ENCODE data around the gene CAPS. TPM values are rescaled to one million over a fixed set of nuclear protein-coding genes. Genes with fewer than 3 reads are reported as not detected.

CAPS gene
- total RNA-seq, 1 donor from 2014 or later: 1.7 TPM

DNA sequence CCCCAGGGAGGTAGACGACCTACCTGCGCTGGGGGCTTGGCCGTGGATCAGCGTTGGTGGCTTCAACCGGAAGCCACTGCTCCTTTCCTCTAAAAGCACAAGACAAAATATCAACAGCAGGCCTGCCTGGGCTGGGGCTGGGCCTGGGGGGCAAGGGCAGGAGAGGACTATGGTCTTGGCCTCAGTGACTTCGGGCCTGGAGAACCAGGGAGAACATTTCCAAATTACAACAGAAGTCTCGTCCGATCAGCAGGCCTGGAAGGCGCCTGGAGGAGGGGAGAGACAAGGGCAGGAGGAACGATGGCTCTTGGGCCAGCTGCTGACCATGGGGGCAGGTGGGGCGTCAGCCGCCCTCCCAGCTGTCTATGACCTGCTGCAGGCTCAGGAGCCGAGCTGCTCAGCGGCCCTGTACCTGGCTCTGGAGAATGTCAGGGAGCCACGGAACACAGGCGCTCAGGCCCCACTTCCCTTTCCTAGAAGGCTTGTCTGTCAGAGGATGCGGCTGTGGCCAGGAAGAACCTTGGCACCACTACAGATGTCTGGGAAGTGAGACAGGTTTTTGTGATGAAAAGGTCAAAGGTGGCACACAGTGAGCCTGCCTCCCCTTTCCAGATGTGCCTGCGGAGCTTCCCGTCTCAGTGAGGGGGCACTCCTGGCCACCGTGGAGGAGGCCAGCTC, 19.5 kb downstream of the CAPS start:
- peak in 1 of 2 donors; percentile 50 for DNase-seq (ENCODE audit: low read depth in 2 of 2)

DNA sequence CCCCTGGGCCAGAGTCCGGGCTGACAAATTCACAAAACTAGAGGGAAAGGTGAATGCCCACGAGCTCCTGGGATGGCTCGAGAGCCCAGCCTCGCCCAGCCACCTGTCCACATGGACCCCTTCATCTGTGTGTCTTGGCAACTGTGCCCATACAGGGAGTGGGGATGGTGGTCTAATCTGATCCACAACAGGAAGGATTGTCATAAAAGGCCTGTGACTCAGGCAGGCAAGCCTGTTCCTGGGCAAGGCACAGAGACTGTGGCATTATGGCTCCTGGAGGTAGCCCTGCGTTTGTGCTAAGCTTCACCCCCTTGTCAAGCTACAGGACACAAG, 20.0 kb downstream of the CAPS start:
- DNase-seq (ENCODE audit: low read depth in 2 of 2): peak; percentile 57 to 80

DNA sequence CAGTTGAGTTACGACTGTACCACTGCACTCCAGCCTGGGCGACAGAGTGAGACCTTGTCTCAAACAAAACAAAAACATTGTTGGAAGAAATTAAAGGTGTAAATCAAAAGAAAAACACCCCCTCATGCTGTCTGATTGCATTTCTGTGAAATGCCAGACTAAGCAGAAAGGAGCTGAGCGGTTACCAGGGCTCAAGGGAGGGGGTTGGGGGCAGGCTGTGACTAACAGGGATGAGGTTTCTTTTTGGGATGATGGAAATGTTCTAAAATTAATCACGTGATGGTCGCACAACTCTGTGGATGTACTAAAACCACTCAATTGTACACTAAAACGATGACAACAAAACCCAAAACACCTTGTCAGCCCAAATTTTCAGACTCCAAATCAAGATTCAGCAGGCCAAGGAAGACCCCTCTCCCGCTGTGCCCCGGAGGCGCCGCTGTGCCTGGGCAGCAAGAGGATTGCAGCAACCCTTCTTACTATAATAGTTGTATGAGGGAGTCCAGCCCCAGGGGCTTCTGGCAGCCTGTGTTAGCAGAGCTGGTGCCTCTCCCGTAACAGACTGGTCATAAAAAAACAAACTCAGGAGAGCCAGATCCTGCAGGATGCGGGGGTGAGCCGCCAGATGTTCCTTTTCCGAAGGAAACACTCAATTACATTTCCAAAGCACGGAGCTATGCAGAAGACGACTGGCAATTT, 20.9 kb downstream of the CAPS start:
- peak; percentile 72 to 84 for DNase-seq (ENCODE audit: low read depth in 2 of 2)

DNA sequence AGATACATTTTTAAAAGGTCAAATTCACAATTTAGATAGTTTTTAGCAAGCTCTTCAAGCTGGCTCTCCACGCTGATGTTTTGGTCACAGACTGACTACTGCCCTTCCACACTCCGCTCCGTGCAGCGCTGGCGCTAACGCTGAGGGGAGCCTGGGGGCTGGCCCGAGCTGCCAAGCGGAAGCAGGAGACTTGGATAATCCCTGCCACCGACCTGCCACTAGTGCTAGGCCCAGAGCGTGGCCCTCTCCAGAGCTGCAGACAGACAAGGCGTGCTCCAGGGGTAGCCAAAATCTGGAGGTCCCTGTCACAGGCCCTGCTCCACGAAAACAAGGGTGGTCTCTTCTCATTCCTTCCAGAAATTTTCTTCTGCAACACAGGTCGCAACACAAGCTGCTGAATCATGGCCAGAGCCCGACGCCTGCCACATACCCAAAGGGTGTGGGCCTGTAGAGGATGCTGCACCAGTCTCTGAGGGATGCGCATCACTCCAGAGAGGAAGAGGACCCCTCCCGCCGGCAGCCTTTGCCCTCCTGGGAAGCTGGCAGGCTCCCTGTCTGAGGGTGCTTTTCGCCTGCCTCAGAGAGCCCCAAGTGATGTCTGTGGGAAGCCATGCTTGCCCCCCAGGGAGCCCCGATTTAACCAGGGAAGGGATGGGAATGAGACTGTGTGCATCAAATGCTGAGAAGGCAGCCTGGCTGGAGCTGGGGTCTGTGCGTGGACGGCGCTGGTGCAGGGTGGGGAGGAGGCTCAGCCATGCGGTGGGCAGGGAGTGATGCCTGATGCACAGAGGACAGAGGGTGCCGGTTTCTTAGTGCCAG, 21.6 kb downstream of the CAPS start:
- DNase-seq (ENCODE audit: low read depth in 2 of 2): no peak

DNA sequence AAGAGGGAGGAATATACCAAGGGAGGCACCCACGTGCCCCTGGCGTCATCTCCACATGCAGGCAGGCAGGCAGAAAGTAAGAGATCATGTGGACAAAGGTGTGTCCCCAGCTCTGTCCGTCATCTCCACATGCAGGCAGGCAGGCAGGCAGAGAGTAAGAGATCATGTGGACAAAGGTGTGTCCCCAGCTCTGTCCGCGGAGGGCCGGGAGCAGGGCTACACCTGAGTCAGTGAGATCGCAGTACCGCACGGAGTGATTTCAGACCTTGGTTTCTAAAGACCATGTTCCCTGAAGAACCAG, 22.2 kb downstream of the CAPS start:
- DNase-seq (ENCODE audit: low read depth in 2 of 2): no peak

DNA sequence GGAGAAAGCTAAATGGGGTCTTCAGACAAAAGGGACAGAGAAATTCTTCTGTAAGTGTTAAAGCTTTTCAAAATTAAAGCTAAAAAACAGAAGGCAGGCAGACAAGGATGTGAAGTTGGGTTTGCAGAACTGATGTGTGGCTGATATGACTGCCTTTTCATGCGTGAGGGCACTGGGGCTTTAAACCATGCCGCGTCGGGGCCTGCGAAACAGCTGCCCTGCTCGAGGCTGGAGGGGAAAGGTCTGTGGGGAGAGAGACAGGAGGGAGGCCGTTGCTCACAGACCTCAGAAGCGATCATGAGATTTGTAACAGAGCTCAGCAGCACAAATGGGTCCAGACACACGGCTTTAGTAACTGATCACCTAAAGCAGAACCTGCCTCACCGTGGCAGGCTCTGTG, 23.5 kb downstream of the CAPS start:
- DNase-seq (ENCODE audit: low read depth in 2 of 2): no peak

DNA sequence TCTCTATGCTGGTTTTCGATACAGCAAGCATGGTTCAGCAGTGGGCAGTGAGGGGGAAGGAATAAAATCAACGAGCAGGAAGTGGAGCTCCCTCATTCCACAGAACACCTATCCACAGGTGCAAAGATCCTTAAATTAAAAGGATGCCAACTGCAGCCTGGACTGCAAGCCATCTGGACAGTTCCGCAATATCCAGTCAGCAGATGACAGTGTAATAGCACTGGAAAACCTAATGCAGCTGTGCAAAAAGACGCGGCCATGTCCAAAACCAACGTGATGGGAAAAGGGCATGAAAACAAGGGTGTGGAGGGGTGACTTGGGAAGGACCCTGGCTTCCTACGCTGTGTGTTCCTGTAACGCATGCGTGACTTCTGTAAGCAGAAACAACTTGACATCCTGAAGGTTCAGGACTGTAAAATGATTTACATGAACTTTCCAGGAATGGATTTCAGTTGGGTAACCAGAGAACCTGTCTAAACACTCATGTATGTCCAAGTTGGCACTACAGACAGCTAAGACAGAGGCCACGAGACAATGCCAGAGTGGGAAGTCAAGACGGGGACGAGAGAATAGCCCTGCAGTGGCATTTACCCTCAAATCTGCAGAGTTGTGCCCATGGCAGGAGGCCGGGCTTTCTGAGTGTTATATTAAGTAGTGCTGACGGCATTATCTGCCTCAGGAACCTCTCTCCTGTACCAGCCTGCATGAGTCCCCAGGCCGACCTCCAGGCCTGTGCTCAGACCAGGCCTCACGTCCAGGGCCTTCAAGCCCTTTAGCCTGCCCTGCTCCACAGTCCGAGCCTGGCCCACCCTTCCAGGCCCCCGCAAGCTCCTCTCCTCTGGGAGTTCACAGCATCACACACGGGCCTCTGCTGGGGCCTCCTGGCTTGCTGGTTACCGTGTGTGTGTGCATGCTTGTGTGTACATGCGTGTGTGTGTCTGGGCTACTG, 26.5 kb downstream of the CAPS start:
- DNase-seq (ENCODE audit: low read depth in 2 of 2): no peak

DNA sequence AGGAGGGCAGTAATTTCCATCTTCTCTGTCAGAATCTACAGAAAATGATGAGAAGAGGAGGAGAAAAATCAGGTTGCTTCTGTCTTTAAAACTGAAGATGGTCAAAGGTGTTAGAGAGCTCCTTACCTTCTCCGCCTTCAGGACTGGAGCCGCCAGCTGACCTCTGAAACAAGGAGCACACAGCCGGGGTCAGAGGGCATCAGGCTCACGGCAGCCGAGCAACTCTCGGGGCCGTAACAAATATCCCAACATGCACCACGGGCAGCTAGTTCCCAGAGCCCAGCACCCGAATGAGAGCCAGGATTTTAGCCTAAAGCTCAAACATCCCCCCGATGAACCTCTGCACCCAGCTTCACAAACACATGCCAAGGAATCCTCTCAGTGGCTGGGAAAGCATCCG, 27.6 kb downstream of the CAPS start:
- no peak for DNase-seq (ENCODE audit: low read depth in 2 of 2)

DNA sequence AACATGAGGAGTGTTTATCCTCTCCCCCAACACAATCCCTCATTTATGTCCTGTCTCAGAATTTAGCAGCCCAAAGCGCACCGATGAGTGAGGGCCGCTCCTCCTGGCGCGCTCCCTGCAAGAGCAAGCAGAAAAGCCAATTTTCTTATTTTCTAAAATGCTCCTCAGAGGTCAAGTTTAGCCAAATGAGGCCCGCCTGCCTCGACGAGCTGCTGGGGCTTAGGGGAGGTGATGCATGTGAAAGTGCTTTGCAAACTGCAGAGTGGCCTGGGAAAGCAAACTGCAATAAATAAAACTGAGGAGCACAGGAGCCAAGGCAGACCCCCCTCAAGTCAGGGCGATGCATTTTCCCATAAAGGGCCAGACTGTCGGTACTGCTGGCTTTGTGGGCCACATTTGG, 29.0 kb downstream of the CAPS start:
- no peak for DNase-seq (ENCODE audit: low read depth in 2 of 2)

DNA sequence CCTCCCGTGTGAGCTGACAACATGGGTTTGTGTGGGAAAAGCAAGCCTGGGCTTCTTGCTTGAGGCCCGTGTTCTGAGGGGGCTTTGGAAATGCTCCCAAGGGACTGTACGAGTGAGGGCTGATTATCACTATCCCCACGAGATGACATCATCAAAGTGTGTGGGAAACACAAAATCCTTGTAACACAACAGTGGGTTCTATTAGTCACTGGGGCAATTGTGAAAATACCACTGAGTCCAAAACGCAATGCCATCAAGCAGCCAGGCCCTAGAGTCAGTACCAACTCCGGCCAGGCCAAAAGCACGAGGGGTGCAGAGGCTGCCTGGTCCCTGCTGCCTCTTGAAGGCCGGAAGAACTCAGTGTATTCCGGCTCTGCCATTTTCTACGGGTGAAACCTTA, 29.6 kb downstream of the CAPS start:
- DNase-seq (ENCODE audit: low read depth in 2 of 2): no peak

DNA sequence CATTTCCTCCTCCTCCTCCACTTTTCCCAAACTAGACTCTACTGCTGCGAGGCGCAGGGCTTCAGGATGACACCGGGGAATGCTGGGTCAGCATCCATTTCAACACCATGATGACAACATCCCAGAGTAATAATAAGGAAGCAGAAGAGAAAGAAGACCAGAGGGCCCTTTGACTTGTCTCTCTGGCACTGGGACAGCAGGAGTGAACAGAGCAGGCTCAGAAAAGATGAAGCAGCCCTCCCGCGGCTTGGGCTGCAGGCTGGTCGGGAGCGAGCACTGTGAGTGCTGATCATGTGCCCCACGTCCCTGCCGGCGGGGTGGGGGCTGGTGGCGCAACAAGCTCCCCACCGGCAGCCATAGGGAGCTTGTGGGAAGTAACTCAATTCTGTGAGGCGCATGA, 33.4 kb downstream of the CAPS start:
- no peak for DNase-seq (ENCODE audit: low read depth in 2 of 2)

DNA sequence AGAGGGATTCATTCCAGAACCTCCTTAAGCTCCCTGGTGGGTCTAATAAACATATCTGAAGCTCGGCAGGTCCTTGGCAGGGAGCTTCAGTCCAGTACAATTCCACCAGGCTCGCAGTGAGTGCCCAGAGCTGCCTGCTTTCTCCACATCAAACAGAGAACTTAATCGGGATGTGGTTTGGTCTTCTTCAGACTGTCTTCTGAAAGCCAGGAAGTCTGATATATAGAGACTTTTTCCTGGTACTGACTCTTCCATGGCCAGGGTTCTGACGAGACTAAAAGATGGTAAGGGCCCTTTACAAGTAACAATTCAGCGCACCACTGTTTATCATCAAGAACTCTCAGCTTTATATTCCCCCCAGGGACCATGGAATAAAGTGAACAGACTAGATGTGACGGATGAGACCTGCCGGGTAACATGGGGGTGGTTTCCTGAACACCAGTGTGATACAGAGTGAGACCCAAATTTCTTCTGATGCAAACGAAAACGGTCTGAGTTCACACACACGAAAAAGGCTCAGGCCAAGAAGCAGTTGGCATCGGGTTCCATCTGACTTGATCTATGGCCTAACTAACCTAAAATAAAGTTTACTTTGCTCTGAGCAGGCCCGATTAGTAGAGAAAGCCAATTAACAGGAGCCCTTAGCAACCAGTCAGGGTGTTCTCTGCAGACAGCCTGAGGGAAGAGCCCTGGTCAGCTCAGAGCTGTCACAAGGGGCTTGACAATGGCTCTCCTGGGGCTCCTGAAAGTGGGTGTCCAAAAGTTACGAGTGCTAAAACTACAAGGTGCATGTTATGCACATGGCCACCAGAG, 34.9 kb downstream of the CAPS start:
- DNase-seq (ENCODE audit: low read depth in 2 of 2): no peak

DNA sequence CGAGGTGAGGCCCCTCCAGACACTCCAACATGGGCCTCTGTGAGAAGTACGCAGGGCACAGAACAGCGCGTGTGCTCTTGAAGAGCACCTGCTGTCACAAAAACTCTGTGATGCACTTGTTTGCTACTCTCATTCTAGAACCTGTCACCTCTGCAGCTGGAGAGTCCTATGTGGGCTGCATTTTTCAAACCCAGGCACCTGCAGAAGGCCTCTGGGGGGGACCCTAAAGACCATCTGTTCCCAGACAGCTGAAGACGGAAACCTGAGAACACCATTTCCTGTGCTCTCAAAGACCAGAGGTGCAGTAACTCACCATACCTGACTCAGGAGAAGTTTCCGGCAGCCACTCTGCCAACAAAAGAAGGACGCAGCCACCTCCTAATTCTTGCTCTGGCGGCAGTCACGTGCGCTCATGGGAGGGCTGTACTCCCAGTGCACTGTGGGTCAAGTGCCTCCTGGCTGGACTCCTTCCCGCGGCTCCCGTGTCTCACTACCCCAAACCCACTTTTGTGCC, 35.8 kb downstream of the CAPS start:
- DNase-seq (ENCODE audit: low read depth in 2 of 2): no peak

DNA sequence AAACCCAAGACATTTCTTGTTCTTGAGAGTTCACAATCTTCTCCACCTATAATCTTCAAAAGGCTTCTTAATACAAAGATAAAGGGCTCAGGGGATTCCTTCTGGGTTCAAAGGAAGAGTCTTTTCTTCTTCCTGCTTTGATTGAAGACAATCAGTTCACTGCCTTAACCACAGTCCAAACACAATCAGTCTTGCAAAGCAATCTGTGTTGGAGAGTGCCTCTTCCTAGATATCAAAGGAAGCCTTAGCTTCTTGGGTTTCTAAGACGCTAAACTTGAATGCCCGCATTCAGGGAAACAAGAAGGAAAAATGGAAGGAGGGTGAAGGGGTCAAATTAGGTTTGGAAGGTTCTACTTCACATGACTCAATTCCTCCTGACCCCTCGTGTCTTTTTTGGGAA, 36.7 kb downstream of the CAPS start:
- no peak for DNase-seq (ENCODE audit: low read depth in 2 of 2)

DNA sequence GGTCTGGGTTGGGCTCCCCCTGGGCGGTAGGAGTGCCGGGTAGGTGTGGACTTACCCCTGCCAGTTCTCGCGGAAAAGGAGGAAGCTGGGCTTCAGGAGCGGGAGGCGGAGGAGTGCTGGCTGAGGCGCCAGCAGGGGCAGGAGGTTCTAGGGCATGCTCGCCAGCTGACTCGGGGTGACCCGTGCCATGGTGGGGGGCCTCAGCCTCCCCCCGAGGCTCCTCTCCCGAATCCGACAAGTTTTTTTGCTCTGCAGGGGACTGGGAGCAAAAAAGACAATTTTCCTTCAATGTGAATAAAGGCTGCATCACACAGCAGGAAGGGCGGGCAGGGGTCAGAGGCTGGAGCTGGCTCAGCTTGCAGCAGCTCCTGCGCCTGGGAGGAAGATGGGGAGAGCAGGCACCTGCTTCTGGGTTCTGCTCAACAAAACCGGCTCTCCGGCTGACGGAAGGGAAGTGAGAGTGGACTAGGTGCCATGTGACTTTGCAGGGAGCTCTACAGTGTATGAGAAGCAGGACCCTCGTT, 37.3 kb downstream of the CAPS start:
- no peak for DNase-seq (ENCODE audit: low read depth in 2 of 2)

DNA sequence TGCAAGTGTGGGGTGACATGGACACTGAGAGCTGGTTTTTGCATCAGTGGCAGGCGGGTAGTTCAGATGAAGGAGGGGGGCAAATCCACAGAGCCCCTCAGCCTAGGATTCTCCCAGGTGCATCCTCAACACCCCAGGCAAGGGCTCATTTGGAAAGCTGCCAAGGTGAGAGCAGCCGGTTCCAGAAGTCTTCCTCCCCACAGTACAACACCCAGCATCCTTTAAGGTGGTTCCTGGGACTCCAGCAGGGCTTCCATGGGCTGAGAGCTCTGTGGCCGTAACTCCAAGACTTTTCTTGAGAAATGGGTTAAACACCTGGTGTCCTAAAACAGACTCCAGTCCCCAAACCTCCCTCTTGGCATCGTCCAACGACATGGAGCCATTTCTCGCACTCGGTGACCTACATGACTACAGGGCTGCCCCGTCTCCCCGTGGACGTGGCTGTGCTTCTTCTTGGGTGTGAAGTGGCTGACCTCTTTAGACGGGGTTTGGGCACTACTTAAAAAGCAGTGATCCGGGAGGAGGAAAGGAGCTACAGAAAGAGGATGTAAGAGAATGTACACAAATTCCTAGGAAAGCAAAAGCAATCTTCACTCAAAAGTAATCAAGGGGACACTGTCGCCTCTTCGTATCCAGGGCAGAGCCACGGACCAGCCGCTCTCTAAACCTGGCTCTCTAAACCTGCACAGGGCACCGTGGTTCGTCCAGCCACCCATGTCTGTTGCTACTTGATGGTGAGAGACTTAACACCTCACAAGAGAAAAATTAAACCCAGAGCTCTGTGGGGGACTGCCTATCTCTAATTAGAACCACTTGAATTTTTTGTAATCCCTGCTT, 38.4 kb downstream of the CAPS start:
- peak in 1 of 2 donors; percentile 21 for DNase-seq (ENCODE audit: low read depth in 2 of 2)

DNA sequence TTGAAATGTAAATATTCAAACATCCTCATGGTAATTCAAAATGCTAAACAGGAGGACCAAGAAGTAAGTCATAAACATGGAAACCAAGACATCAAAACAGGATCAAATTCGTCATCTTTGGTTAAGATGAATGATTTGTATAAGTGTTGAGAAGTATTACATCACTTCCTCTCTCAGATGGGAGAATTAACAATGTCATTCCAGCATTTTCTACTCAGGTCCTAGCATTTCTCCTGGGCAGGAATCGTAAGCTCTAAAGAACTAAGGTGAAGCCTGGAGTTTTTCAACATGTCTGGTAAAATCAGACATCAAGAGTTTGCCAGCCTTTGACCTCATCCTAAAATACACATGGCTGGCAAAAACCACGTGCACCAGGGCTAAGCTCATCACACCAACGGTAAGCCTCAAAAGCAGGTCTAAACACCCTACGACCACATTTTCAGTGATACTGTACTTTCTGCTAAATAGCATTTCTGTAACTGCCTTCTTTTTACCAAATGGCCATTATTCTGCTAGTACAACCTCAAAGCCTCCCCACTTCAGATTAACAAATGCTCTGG, 39.1 kb downstream of the CAPS start:
- peak in 1 of 2 donors; percentile 38 for DNase-seq (ENCODE audit: low read depth in 2 of 2)

DNA sequence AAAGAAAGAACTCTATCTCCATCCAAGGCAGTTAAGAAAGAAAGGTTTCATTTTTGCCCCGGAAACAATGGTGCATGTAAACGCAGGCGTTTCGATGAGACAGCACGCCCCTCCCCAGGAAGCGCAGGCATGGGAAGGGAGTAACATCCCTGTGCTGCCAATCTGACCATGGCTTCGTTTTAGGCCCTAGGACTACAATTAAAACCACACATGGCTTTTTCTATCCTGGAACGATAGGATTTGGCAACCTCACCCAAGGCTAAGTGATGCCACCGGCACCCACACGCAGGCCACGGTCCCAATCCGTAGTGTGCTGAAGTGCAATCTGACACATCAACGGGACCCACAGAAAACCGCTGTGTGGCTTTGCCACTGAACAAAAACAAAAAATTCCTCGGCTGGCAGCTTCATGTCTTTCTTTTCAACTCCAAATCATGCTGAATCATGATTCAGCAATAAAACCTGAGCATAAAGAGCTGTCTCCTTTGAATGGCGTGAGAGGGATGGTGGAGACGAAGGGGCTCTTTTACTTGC, 39.7 kb downstream of the CAPS start:
- DNase-seq (ENCODE audit: low read depth in 2 of 2): peak in 1 of 2 donors; percentile 21

DNA sequence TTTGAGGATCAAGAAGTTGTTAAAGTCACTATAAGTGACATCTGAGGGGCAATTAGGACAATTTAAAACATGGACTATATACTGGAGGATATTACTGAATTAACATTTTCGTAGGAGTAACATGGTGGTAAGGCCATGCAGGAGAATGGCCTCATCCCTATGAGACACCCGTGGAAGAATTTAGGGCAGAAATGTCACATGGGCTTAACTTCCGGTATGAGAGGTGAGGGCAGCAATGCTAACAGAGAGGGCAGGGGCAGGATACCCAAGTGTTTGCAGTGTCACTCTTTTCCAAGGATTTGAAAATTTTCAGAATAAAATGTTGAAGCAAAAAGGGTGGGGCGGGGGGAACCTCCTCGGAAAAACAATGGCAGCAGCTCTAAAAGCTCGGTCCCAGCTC, 40.2 kb downstream of the CAPS start:
- DNase-seq (ENCODE audit: low read depth in 2 of 2): no peak

All from dermis microvascular lymphatic vessel endothelial cell (primary cell).